ENCODE data around the gene C1orf232. TPM values are rescaled to one million over a fixed set of nuclear protein-coding genes. Genes with fewer than 3 reads are reported as not detected.

C1orf232 gene
- polyA plus RNA-seq, 2 of the 4 experiments (the other 2 are of a cell fraction): not detected

- Histone ChIP-seq H3K9me3 (no peaks in the 10 kb centered on the region), H3K4me2 (no peak overlapping the region), H3K4me1 (peaks cover 7% of the 10 kb centered on the region; the same call in 2 of the 3 replicates), H3K4me3 (no peak overlapping the region), H3K27ac (no peak overlapping the region)
- WGBS (ENCODE audit: missing lambda C conversion rate): 80% methylated on average over 9 of the region's 9 CpGs
- FAIRE-seq (no peak), ATAC-seq (no peak), DNase-seq (ENCODE audit: low read depth in 1 of 2, low spot score in 1 of 2) (no peak)
- TF ChIP-seq RARB (CRISPR knock-in tag; IDR thresholded peaks at IDR 0.05) (no peak), TP53 (CRISPR knock-in tag; IDR thresholded peaks at IDR 0.05) (no peak), ESRRA (IDR thresholded peaks at IDR 0.05; ENCODE audit: borderline replicate concordance, low read length) (no peak), HES2 (IDR thresholded peaks at IDR 0.05) (no peak), PBX3 (IDR thresholded peaks at IDR 0.05) (no peak), HOXB5 (CRISPR knock-in tag; IDR thresholded peaks at IDR 0.05) (no peak), PHF8 (IDR thresholded peaks at IDR 0.05; ENCODE audit: borderline replicate concordance, low read depth) (no peak), HEYL (CRISPR knock-in tag; IDR thresholded peaks at IDR 0.05) (no peak), MAX (IDR thresholded peaks at IDR 0.05) (no peak), CBX8 (IDR thresholded peaks at IDR 0.05) (no peak)
- CTCF ChIA-PET: interaction anchor here (2.2 to 5.2 kb wide), 3 partner anchors 10 to 15 kb away, joined by 6 to 54 read pairs (median 19); partner anchors contain the start of genes C1orf232 and ZNF593
- POLR2A ChIA-PET: no interaction called here
These were observed 14.0 kb downstream of the C1orf232 start for GRCh38 chr1:26154750-26155149.

GRCh38 chr1:26153966-26154532 lies 14.7 kb downstream of the C1orf232 start:
- TF ChIP-seq ZSCAN20 (CRISPR knock-in tag; IDR thresholded peaks at IDR 0.05) (no peak), JUNB (IDR thresholded peaks at IDR 0.05) (no peak), ATOH8 (CRISPR knock-in tag; IDR thresholded peaks at IDR 0.05; ENCODE audit: low read depth) (no peak), GATA3 (IDR thresholded peaks at IDR 0.05; ENCODE audit: borderline replicate concordance) (no peak), RNF2 (IDR thresholded peaks at IDR 0.05; ENCODE audit: borderline replicate concordance, low read depth) (no peak), REST (IDR thresholded peaks at IDR 0.05) (no peak), RCOR1 (IDR thresholded peaks at IDR 0.05; ENCODE audit: low read depth, low read length) (no peak), FOSL2 (IDR thresholded peaks at IDR 0.05) (no peak), FOSL2 (CRISPR knock-in tag; IDR thresholded peaks at IDR 0.05) (no peak), FOSB (CRISPR knock-in tag; IDR thresholded peaks at IDR 0.05) (no peak)
- DNase-seq (ENCODE audit: low read depth in 1 of 2, low spot score in 1 of 2) (no peak), ATAC-seq (no peak; a peak in 1 of 6 replicates), FAIRE-seq (no peak)
- Histone ChIP-seq H3K27ac (no peak overlapping the region), H3K4me3 (no peak overlapping the region), H3K4me1 (peaks cover 7% of the 10 kb centered on the region; the same call in 2 of the 3 replicates), H3K4me2 (no peak overlapping the region), H3K9me3 (no peaks in the 10 kb centered on the region)
- CTCF ChIA-PET: interaction anchor here (5.2 kb wide), 1 partner anchor 10 kb away, joined by 54 read pairs; no protein-coding TSS in a partner anchor
- 55% methylated on average over 5 of the region's 5 CpGs for WGBS (ENCODE audit: missing lambda C conversion rate)
- POLR2A ChIA-PET: no interaction called here

Measured in A549 (cell line).